ENCODE results near the gene PLA2G2A.
"Not testable (repeated sequence)": the region's sequence is repeated elsewhere in the genome, so short reads cannot be mapped to it uniquely, and the experiment has no call there.

Gene PLA2G2A

DNA sequence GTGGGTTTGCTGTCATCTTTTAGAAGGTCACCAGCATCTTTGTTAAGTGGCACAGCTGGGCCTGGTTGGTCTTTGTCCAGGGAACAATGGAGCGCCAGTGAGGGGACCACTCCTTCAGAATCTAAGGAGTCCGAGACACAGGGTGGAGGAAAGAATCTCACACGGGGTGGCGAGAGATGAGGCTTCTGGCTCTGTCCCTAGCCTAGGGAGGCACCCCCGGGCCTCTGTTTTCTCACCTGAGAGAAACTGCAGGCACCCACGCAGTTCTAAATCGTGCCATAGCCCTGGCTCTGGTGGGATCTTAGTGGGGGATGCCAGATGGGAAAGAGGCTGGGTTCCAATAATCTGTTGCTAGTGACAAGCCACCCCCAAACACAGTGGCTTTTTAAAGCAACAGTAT is 45.1 kb downstream of the PLA2G2A start:
- DNase-seq: no peak

DNA sequence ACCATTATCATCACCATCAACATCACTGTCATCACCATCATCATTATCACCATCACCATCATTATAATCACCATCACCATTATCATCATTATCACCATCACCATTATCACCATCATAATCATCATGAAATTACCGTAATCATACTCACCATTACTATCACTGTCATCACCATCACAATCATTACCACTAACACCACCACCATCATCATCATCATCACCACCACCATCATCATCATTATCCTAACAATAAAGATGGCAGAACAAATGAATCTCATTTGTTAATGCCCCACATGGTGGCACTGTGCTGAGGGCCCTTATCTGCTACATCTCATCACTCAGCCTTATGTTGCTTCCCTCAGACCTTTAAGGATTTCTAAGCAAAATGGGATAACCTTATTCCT is 46.6 kb downstream of the PLA2G2A start:
- no peak for DNase-seq

DNA sequence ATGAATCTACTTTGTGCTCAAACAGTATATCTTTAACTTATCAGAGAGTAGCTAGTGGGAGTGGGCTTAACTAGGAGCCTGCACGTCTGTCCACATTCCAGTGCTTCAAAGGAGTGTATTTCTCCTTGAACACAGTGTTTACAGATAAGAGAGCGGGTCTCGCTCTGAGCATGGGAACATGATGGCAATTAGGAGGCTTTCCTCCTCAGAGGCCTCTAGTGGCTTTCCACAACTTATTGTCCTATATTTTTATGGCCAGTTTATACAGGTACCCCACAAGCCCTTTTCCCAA is 52.3 kb downstream of the PLA2G2A start:
- DNase-seq: not testable (repeated sequence)

DNA sequence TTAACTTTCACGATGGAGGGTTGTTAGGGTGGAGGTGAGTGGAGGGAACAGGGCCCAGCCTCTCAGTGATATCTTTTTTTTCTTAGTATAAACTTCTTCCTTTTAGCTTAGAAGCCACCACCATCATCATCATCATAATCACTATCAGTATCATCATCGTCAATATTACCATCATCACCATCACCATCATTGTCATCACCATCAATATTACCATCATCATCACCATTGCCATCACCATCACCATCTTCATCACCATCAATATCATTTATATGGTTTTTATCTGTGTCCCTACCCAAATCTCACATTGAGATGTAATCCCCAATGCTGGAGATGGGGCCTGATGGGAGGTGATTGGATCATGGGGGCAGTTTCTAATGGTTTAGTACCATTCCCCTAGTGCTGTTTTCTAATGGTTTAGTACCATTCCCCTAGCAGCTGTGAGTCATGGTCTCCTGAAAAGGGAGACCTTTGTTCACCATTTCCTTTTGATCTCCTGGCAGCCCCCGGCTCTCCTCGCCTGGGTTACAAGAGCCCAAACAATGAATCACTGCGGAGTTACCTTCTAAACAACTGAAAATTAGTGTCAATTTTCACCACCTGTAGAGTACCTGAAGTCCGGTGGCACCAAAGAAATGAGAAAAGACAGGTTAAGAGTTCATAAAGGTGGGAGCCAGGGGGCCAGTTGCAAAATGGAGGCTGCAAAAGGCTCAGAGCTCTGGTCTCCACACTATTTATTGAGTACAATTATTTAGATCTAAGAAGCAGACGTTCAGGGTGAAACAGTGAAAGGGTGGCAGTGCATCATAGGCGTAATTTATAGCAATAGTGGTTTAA is 52.9 kb downstream of the PLA2G2A start:
- DNase-seq: no peak

All from nucleus accumbens (tissue), 56 donors.